ENCODE measurements around the gene PDZD8. TPM values are rescaled to one million over a fixed set of nuclear protein-coding genes. Genes with fewer than 3 reads are reported as not detected.

Gene PDZD8
- total RNA-seq, 1 donor from 2014 or later = 23.9 TPM

GRCh38 chr10:117362313-117362712 is 12.9 kb downstream of the PDZD8 start:
- intact Hi-C loops (cut with micrococcal nuclease) = no loop called here
- Histone ChIP-seq H3K36me3 (no peaks in the 10 kb centered on the region), H3K9me3 (replicated peaks) (no peaks in the 10 kb centered on the region), H3K27ac (replicated peaks) (no peak overlapping the region), H3K4me3 (no peak overlapping the region), H3K4me1 (peaks cover 56% of the 10 kb centered on the region), H3K27me3 (ENCODE audit: low read depth) (no peaks in the 10 kb centered on the region)
- no peak for DNase-seq
- TF ChIP-seq CTCF (IDR thresholded peaks at IDR 0.05; ENCODE audit: borderline replicate concordance) = no peak

GRCh38 chr10:117360994-117361667 is 14.1 kb downstream of the PDZD8 start:
- no peak overlapping the region for H3K4me3 ChIP-seq
- intact Hi-C loops (cut with micrococcal nuclease) = no loop called here
- no peak overlapping the region for H3K27ac ChIP-seq (replicated peaks)
- H3K9me3 ChIP-seq (replicated peaks) = no peaks in the 10 kb centered on the region
- TF ChIP-seq CTCF (IDR thresholded peaks at IDR 0.05; ENCODE audit: borderline replicate concordance) = no peak
- H3K4me1 ChIP-seq = peaks cover 54% of the 10 kb centered on the region
- H3K36me3 ChIP-seq = no peaks in the 10 kb centered on the region
- no peak for DNase-seq
- no peaks in the 10 kb centered on the region for H3K27me3 ChIP-seq (ENCODE audit: low read depth)

GRCh38 chr10:117360016-117360415 is 15.2 kb downstream of the PDZD8 start:
- DNase-seq = no peak
- no peaks in the 10 kb centered on the region for H3K27me3 ChIP-seq (ENCODE audit: low read depth)
- no peaks in the 10 kb centered on the region for H3K36me3 ChIP-seq
- H3K27ac ChIP-seq (replicated peaks) = no peak overlapping the region
- H3K4me1 ChIP-seq = peaks cover 49% of the 10 kb centered on the region
- intact Hi-C loops (cut with micrococcal nuclease) = no loop called here
- no peaks in the 10 kb centered on the region for H3K9me3 ChIP-seq (replicated peaks)
- H3K4me3 ChIP-seq = no peak overlapping the region
- TF ChIP-seq CTCF (IDR thresholded peaks at IDR 0.05; ENCODE audit: borderline replicate concordance) = no peak

GRCh38 chr10:117355072-117355471 is 20.2 kb downstream of the PDZD8 start:
- intact Hi-C loops (cut with micrococcal nuclease) = no loop called here
- no peaks in the 10 kb centered on the region for H3K36me3 ChIP-seq
- TF ChIP-seq CTCF (IDR thresholded peaks at IDR 0.05; ENCODE audit: borderline replicate concordance) = no peak
- no peak overlapping the region for H3K4me3 ChIP-seq
- no peaks in the 10 kb centered on the region for H3K9me3 ChIP-seq (replicated peaks)
- no peaks in the 10 kb centered on the region for H3K27me3 ChIP-seq (ENCODE audit: low read depth)
- DNase-seq = no peak
- peaks cover 22% of the 10 kb centered on the region for H3K4me1 ChIP-seq
- H3K27ac ChIP-seq (replicated peaks) = no peak overlapping the region

- intact Hi-C loops (cut with micrococcal nuclease) = no loop called here
- Histone ChIP-seq H3K4me3 (no peak overlapping the region), H3K27ac (replicated peaks) (no peak overlapping the region), H3K9me3 (replicated peaks) (no peaks in the 10 kb centered on the region), H3K36me3 (no peaks in the 10 kb centered on the region), H3K4me1 (peaks cover 32% of the 10 kb centered on the region), H3K27me3 (ENCODE audit: low read depth) (no peaks in the 10 kb centered on the region)
- DNase-seq = no peak
- TF ChIP-seq CTCF (IDR thresholded peaks at IDR 0.05; ENCODE audit: borderline replicate concordance) = no peak
These were observed 21.6 kb downstream of the PDZD8 start for GRCh38 chr10:117353684-117354083.

All from left ventricle myocardium inferior (tissue), 1 donor.